Measurements from ENCODE around the gene GNA12. TPM values are rescaled to one million over a fixed set of nuclear protein-coding genes. Genes with fewer than 3 reads are reported as not detected.

The GNA12 gene
- polyA plus RNA-seq, 1 of the 3 experiments (the other 2 are of a cell fraction): 64.8 TPM

GRCh38 chr7:2821842-2822507 is 22.1 kb downstream of the GNA12 start:
- CTCF ChIA-PET: interaction anchor here (0.7 to 1.2 kb wide), 4 partner anchors 12 to 151 kb away, joined by 3 to 4 read pairs (median 4); no protein-coding TSS in a partner anchor
- H3K4me3 ChIP-seq (ENCODE audit: low read depth in 2 of 2, low read length in 1 of 2): no peak overlapping the region
- peaks cover 90% of the 10 kb centered on the region for H3K79me2 ChIP-seq (ENCODE audit: insufficient read depth)
- H3K36me3 ChIP-seq (replicated peaks in 1 of 2; ENCODE audit: control insufficient read depth in 1 of 2, insufficient read depth in 2 of 2, low read length in 1 of 2): no peaks in the 10 kb centered on the region
- H2AFZ ChIP-seq (ENCODE audit: low read depth): no peak overlapping the region
- H4K20me1 ChIP-seq (ENCODE audit: insufficient read depth): peaks cover 9% of the 10 kb centered on the region
- no peaks in the 10 kb centered on the region for H3K9me3 ChIP-seq
- H3K27ac ChIP-seq (ENCODE audit: low read depth in 2 of 2, low read length in 1 of 2): peak overlapping the region; percentile 17 to 78; a peak in 3 of 4 replicates
- H3K27me3 ChIP-seq (ENCODE audit: insufficient read depth): no peaks in the 10 kb centered on the region
- H3K4me2 ChIP-seq: peak overlapping the region; percentile 30
- H3K9me2 ChIP-seq: no peaks in the 10 kb centered on the region
- POLR2A ChIA-PET: no interaction called here
- H3K9ac ChIP-seq: peak overlapping the region; percentile 50; the same call in 1 of the 2 replicates
- 71% methylated on average over 10 of the region's 10 CpGs for WGBS (ENCODE audit: low lambda C conversion rate)
- no peak for DNase-seq
- peaks cover 15 to 27% of the 10 kb centered on the region in 2 experiments; a peak in 3 of 4 replicates for H3K4me1 ChIP-seq (ENCODE audit: control insufficient read depth in 1 of 2, insufficient read depth in 2 of 2, low read depth in 1 of 2, low read length in 1 of 2)
- peaks cover 41% of the 10 kb centered on the region for H3F3A ChIP-seq (replicated peaks; ENCODE audit: insufficient read depth)
- TF ChIP-seq GATA2 (CRISPR knock-in tag; IDR thresholded peaks at IDR 0.05) (no peak), TAF1 (IDR thresholded peaks at IDR 0.05; ENCODE audit: borderline replicate concordance, low read depth, low read length) (no peak), FOXJ3 (CRISPR knock-in tag; IDR thresholded peaks at IDR 0.05) (no peak), USF1 (IDR thresholded peaks at IDR 0.05; ENCODE audit: borderline replicate concordance, low read depth) (no peak), SIN3A (IDR thresholded peaks at IDR 0.05; ENCODE audit: borderline replicate concordance, low read depth, low read length) (0 out of 2 replicates have a peak, but pooled peaks have one; percentile 32), NRF1 (IDR thresholded peaks at IDR 0.05; ENCODE audit: low read depth, low read length) (no peak), RFX5 (IDR thresholded peaks at IDR 0.05; ENCODE audit: low read length) (no peak), MXI1 (IDR thresholded peaks at IDR 0.05; ENCODE audit: low read depth, low read length) (no peak), FOSL2 (IDR thresholded peaks at IDR 0.05; ENCODE audit: borderline replicate concordance, low read depth) (peak; percentile 93), TCF12 (IDR thresholded peaks at IDR 0.05) (peak; percentile 60; the same call in 1 of the 2 replicates), USF2 (IDR thresholded peaks at IDR 0.05; ENCODE audit: borderline replicate concordance, low read depth, low read length) (no peak), ZBTB33 (IDR thresholded peaks at IDR 0.05; ENCODE audit: borderline replicate concordance, low read depth) (no peak), POLR2AphosphoS5 (IDR thresholded peaks at IDR 0.05; ENCODE audit: low read depth, low read length) (no peak), JUND (IDR thresholded peaks at IDR 0.05) (peak; percentile 81), RCOR1 (IDR thresholded peaks at IDR 0.05; ENCODE audit: low read length) (no peak), REST (IDR thresholded peaks at IDR 0.05; ENCODE audit: low read depth, low read length) (no peak), GABPA (IDR thresholded peaks at IDR 0.05; ENCODE audit: low read depth) (no peak), NFIC (IDR thresholded peaks at IDR 0.05; ENCODE audit: borderline replicate concordance) (peak; percentile 47; the same call in 1 of the 2 replicates), IRF3 (IDR thresholded peaks at IDR 0.05; ENCODE audit: low read depth, low read length) (no peak), RXRA (IDR thresholded peaks at IDR 0.05; ENCODE audit: borderline replicate concordance, low read depth) (peak; percentile 54; the same call in 1 of the 2 replicates), EP300 (IDR thresholded peaks at IDR 0.05; ENCODE audit: borderline replicate concordance in 1 of 2, low read depth in 1 of 2, low read length in 1 of 2) (peak in 1 of 2 experiments; percentile 67; a peak in 1 of 4 replicates), MAX (IDR thresholded peaks at IDR 0.05; ENCODE audit: low read depth) (peak; percentile 79), PBX3 (IDR thresholded peaks at IDR 0.05) (peak; percentile 76)
